HEK293T (cell line): ENCODE results near the gene NLN.

ENCODE experiments used
- ELF4 ChIP-seq: fragments of 450-650 bp; IDR thresholded peaks from 2 replicates; pipeline ENCODE4 v1.6.1; 2017; ENCODE audit warnings: antibody characterized with exemption
- NFRKB ChIP-seq: fragments of 450-650 bp; IDR thresholded peaks from 2 replicates; pipeline ENCODE4 v1.6.1; 2016; ENCODE audit warnings: mild to moderate bottlenecking, moderate library complexity
- ZNF384 ChIP-seq: fragments of 450-650 bp; IDR thresholded peaks from 2 replicates; pipeline ENCODE4 v1.6.1; 2016

DNA sequence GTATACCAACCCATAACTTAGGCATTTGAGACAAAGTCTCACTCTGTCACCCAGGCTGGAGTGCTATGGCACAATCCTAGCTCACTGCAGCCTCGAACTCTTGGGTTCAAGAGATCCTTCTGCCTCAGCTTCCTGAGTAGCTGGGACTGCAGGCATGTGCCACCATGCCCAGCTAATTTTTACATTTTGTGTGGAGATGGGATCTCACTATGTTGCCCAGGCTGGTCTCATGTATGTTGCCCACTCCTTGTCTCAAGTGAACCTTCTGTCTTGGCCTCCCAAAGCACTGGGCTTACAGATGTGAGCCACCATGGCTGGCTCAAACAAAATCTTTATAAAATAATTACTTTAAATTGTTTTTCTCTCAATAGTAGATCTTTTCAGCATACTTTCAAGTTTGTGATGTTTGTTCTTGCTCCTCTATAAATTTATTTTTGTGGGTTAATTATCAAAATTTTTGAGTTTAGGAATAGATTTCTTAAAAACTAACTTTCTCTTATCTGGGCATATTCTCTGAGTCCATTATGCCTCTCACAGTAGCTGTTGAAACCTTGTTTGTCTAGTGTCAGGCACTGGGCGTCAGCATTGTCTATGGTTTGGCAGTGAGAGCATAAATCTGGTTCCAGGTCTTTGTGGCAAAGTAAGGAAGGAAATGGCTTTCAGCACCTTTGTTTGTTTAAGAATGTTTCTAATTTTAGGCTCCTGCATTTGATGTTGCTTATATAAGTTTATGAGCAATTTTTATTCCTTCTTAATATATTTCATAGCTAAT, 38.7 kb downstream of the NLN start:
- TF ChIP-seq ZNF384 (no peak), ELF4 (no peak), NFRKB (no peak)
